ENCODE data around the gene C19orf12. TPM values are rescaled to one million over a fixed set of nuclear protein-coding genes. Genes with fewer than 3 reads are reported as not detected.

Gene C19orf12
- total RNA-seq, 1 experiment from 2014 or later, result 17.5 TPM

DNA sequence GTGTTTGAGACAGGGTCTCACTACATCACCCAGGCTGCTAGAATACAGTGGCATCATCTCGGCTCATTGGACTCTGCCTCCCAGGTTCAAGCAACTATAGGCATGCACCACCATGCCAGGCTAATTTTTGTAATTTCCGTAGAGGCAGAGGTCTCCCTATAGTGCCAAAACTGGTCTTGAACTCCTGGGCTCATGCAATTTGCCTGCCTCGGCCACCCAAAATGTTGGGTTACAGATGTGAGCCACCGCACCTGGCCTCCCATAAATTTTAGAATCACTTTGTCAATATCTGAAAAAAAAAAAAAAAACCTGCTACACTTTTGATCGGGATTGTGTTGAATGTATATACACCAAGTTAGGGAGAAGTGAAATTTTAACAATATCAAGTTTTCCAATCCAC is 61.7 kb downstream of the C19orf12 start:
- Histone ChIP-seq H3K4me1 (ENCODE audit: insufficient read depth, low read length) (no peaks in the 10 kb centered on the region), H3K9me3 (ENCODE audit: control insufficient read depth, low read depth, low read length) (no peaks in the 10 kb centered on the region), H3K14ac (ENCODE audit: insufficient read depth, low read length) (no peak overlapping the region), H3K27ac (ENCODE audit: insufficient read length, low read depth, low read length) (no peak overlapping the region), H2BK5ac (ENCODE audit: insufficient read length, low read length) (no peak overlapping the region), H2BK120ac (ENCODE audit: low read depth, low read length, poor library complexity, severe bottlenecking) (no peak overlapping the region), H4K91ac (ENCODE audit: insufficient read length, low read depth, low read length) (no peak overlapping the region), H3K79me1 (ENCODE audit: insufficient read depth, low read depth, low read length, poor library complexity, severe bottlenecking) (no peaks in the 10 kb centered on the region), H4K8ac (replicated peaks; ENCODE audit: insufficient read length, low read depth, low read length) (no peak overlapping the region), H2BK12ac (ENCODE audit: insufficient read length, low read depth, low read length) (no peak overlapping the region), H4K5ac (ENCODE audit: insufficient read length, low read depth, low read length) (no peak overlapping the region), H3K27me3 (ENCODE audit: insufficient read depth, low read length) (no peaks in the 10 kb centered on the region), H3K9ac (ENCODE audit: extremely low read depth, insufficient read length, low read length) (no peak overlapping the region), H3K56ac (ENCODE audit: insufficient read length, low read depth, low read length) (no peak overlapping the region), H3T11ph (ENCODE audit: low read length) (no peak overlapping the region), H3K79me2 (ENCODE audit: insufficient read depth, low read length) (no peaks in the 10 kb centered on the region), H3K4me2 (ENCODE audit: insufficient read depth, insufficient read length, low read length) (no peak overlapping the region), H2BK20ac (ENCODE audit: low read depth, low read length, poor library complexity, severe bottlenecking) (no peak overlapping the region), H2BK15ac (ENCODE audit: low read depth, low read length) (no peak overlapping the region), H4K20me1 (ENCODE audit: control insufficient read depth, insufficient read depth, insufficient read length) (no peaks in the 10 kb centered on the region), H2AFZ (ENCODE audit: low read length) (no peak overlapping the region), H3K18ac (ENCODE audit: insufficient read length, low read depth, low read length) (no peak overlapping the region), H3K23me2 (ENCODE audit: insufficient read length, low read depth, low read length, poor library complexity, severe bottlenecking) (no peaks in the 10 kb centered on the region), H3K23ac (ENCODE audit: insufficient read length, low read depth, low read length) (no peak overlapping the region), H2AK5ac (ENCODE audit: insufficient read length, low read length) (no peak overlapping the region), H3K4ac (ENCODE audit: low read depth, low read length) (no peak overlapping the region)
- TF ChIP-seq, protein P1, sequence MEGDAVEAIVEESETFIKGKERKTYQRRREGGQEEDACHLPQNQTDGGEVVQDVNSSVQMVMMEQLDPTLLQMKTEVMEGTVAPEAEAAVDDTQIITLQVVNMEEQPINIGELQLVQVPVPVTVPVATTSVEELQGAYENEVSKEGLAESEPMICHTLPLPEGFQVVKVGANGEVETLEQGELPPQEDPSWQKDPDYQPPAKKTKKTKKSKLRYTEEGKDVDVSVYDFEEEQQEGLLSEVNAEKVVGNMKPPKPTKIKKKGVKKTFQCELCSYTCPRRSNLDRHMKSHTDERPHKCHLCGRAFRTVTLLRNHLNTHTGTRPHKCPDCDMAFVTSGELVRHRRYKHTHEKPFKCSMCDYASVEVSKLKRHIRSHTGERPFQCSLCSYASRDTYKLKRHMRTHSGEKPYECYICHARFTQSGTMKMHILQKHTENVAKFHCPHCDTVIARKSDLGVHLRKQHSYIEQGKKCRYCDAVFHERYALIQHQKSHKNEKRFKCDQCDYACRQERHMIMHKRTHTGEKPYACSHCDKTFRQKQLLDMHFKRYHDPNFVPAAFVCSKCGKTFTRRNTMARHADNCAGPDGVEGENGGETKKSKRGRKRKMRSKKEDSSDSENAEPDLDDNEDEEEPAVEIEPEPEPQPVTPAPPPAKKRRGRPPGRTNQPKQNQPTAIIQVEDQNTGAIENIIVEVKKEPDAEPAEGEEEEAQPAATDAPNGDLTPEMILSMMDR (conservative IDR thresholded peaks at IDR 0.05), result no peak
- no peak for DNase-seq
- Mint-ChIP-seq H3K27ac (no peak overlapping the region), H3K4me1 (peaks cover 3 to 4% of the 10 kb centered on the region in 2 experiments; a peak in 2 of 4 replicates), H3K9me3 (peaks cover 4 to 10% of the 10 kb centered on the region in 2 experiments; a peak in 4 of 5 replicates), H3K4me3 (no peak overlapping the region), H3K27me3 (ENCODE audit: low read depth) (no peaks in the 10 kb centered on the region), H3K36me3 (ENCODE audit: insufficient read depth in 1 of 3, low read depth in 3 of 3) (no peaks in the 10 kb centered on the region; a peak in 3 of 7 replicates)
- no CpG with 5 or more reads among the region's 5 CpGs for whole genome bisulfite sequencing (ENCODE audit: extremely low coverage, insufficient read length, low lambda C conversion rate)
